Measurements from ENCODE around the gene RAG1.
"Not testable (repeated sequence)": the region's sequence is repeated elsewhere in the genome, so short reads cannot be mapped to it uniquely, and the experiment has no call there.

RAG1 gene

DNA sequence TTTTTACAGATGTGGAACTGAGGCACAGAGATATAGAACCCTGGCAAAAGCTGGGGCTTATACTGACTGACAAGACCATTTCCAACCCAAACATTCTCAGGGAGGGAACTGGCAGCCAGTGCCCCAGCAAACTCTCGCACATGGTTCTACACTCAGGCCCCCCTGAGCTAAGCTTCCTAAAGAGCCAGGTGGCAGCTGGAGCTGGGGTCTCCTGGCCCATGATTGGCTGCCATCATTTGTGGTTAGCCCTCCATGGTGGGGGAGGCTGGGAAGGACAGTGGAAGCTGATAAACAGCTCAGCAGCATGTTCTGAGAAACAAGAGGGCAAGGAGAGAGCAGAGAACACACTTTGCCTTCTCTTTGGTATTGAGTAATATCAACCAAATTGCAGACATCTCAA is at the start of gene RAG1:
TSS of gene RAG1 (plus strand) at position 314 of the 400 bp plus-strand sequence. CDS start 5,298 bp downstream, outside the sequence.
- DNase-seq (ENCODE audit: low read depth) = no peak
- TF ChIP-seq, protein P1, sequence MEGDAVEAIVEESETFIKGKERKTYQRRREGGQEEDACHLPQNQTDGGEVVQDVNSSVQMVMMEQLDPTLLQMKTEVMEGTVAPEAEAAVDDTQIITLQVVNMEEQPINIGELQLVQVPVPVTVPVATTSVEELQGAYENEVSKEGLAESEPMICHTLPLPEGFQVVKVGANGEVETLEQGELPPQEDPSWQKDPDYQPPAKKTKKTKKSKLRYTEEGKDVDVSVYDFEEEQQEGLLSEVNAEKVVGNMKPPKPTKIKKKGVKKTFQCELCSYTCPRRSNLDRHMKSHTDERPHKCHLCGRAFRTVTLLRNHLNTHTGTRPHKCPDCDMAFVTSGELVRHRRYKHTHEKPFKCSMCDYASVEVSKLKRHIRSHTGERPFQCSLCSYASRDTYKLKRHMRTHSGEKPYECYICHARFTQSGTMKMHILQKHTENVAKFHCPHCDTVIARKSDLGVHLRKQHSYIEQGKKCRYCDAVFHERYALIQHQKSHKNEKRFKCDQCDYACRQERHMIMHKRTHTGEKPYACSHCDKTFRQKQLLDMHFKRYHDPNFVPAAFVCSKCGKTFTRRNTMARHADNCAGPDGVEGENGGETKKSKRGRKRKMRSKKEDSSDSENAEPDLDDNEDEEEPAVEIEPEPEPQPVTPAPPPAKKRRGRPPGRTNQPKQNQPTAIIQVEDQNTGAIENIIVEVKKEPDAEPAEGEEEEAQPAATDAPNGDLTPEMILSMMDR (IDR thresholded peaks at IDR 0.05; ENCODE audit: control insufficient read depth, insufficient read depth, low read depth, low read length, missing control alignments) = no peak
- H3K4me3 ChIP-seq (ENCODE audit: control insufficient read depth, low read depth, low read length) = no peak within 1 kb of the TSS

DNA sequence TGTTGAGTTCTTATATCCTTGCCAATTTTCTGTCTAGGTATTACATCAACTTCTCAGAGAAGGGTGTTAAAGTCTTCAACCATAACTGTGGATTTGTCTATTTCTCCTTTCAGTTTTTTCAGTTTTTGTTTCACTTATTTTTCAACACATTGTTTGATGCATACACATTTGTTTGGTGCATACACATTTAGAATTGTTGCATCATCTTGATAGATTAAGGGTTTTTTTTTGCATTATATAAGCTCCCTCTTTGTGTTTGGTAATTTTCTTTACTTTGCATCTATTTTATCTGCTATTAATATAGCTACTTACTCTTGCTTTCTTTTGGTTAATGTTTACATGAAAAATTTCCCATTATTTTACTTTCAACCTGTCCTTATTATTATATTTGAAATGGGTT is 37.0 kb upstream of the RAG1 start:
- DNase-seq (ENCODE audit: low read depth) = no peak
- TF ChIP-seq, protein P1 (IDR thresholded peaks at IDR 0.05; ENCODE audit: control insufficient read depth, insufficient read depth, low read depth, low read length, missing control alignments) = no peak
- H3K4me3 ChIP-seq (ENCODE audit: control insufficient read depth, low read depth, low read length) = no peak overlapping the region

DNA sequence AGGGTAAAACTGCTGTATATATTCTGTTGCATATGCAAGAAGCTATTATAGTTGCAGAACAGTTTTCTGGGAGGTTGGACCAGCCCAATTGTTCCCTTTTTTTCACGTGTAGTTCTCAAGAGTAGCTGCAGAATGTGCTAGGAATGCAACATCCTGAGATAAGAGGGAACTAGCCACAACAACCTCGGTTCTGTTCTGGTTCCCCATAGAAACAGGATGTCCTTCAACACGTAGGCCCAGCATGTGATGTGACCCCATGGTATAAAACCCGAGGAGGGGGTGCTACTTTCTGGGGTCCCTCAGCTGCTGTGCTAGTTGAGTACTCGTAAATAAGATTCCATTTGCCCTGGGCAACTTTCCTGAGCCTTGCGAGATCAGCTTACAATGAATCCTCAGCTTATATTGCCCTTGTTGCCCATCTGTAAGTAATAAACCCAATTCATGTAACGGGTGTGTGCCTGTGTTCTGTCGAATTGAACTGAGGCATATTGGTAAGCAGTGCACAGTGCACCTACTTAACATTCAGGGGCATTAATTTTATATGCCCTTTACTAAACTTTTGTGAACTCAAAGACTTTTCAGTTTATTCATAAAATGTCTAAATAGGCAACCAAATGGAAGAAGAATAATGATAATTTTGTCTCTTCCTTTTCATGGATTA is 34.7 kb upstream of the RAG1 start:
- no peak overlapping the region for H3K4me3 ChIP-seq (ENCODE audit: control insufficient read depth, low read depth, low read length)
- TF ChIP-seq, protein P1 (IDR thresholded peaks at IDR 0.05; ENCODE audit: control insufficient read depth, insufficient read depth, low read depth, low read length, missing control alignments) = no peak
- no peak for DNase-seq (ENCODE audit: low read depth)

DNA sequence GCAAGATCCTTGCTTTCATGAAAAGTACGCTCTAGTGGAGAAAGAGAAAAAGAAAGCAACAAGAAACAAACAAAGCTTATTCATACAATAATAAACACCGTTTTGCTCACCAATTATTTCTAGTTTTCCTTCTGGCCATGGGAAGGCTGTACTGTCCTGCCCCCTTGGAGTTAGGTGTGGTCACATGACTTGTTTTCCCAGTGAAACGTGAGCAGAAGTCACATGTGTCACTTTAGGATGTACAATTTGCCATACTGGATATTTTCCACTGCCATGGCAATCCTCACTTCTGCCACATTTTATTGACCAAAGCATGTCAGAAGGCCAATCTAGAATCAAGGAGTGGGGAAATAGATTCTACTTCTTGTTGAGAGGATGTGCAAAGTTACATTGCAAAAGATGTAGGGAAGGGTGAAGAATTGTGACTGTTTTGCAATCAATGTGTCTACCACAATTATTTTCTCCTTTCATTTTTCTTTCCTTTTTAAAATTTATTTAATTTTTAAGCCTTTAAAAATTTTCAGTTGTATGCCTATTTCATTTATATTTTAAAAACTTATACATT is 33.4 kb upstream of the RAG1 start:
- TF ChIP-seq, protein P1 (IDR thresholded peaks at IDR 0.05; ENCODE audit: control insufficient read depth, insufficient read depth, low read depth, low read length, missing control alignments) = no peak
- DNase-seq (ENCODE audit: low read depth) = no peak
- H3K4me3 ChIP-seq (ENCODE audit: control insufficient read depth, low read depth, low read length) = no peak overlapping the region

DNA sequence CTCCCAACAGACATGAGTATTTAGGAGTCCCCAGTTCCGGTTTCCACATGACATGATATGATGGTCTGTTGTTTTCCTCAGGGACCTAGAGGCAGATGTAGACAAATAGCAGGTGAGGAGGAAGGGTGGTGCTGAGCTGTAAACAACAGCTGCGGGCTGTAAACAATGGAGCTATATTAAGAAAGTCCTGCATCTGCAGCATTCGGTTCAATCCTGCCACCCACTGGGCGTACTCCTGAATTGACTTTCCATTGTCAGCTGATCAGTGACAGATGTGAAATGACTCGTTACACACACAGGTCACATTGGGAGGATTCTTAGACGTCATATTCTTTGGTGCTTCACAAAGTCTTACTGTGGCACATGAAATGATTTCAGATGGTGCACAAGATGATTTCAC is 26.8 kb upstream of the RAG1 start:
- peak; percentile 2 for DNase-seq (ENCODE audit: low read depth)
- no peak overlapping the region for H3K4me3 ChIP-seq (ENCODE audit: control insufficient read depth, low read depth, low read length)

DNA sequence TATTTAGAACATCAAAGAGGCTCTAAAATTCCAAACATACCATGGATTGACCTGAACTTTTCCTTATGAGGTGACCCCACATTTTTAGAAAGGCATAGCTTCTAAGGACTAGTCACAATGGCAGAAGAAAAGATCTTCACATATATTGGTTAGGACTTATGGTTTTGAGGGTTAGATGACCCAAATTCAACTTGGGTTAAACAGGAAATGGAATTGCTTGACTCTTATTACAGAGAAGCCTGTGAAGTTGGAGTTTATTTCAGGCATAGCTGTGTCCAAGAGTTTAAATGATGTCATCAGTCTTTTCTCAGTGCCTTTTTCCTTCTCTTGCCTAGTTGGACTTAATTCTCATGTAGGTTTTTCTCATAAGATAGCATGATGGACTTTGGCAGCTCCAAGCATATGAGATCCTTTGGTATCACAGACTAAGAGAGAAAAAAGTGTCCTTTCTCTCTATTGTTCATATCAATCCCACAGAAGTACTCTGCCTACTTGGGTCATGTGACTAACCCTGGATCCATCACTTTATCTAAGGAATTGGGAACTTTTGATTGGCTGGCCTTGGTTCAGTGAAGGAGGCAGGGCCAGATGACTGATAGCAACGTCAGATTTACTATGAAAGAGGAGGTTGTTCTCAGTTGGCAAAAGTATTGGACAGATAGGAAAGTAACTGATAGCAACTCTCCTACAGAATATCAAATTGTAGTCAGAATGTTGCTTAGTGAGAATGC is 17.3 kb upstream of the RAG1 start:
- no peak overlapping the region for H3K4me3 ChIP-seq (ENCODE audit: control insufficient read depth, low read depth, low read length)
- no peak for DNase-seq (ENCODE audit: low read depth)
- TF ChIP-seq, protein P1 (IDR thresholded peaks at IDR 0.05; ENCODE audit: control insufficient read depth, insufficient read depth, low read depth, low read length, missing control alignments) = no peak

More for the DNA sequence above, 26.8 kb upstream of the RAG1 start:
- TF ChIP-seq, protein P1 (IDR thresholded peaks at IDR 0.05; ENCODE audit: control insufficient read depth, insufficient read depth, low read depth, low read length, missing control alignments) = peak; percentile 47

DNA sequence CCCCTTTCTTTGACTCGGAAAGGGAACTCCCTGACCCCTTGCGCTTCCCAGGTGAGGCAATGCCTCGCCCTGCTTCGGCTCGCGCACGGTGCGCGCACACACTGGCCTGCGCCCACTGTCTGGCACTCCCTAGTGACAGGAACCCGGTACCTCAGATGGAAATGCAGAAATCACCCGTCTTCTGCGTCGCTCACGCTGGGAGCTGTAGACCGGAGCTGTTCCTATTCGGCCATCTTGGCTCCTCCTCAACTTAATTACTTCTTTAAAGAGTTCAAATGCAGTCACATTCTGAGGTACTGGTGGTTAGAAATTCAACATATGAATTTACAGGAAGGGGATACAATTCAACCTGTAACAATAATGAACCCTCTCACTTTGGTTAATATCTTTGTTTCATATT is 10.4 kb upstream of the RAG1 start:
- not testable (repeated sequence) for DNase-seq (ENCODE audit: low read depth); H3K4me3 ChIP-seq (ENCODE audit: control insufficient read depth, low read depth, low read length)

Measured in AG09309 (cell line).